Measurements from ENCODE around the gene ZDHHC4.

- TF ChIP-seq EP300 (IDR thresholded peaks at IDR 0.05; ENCODE audit: borderline replicate concordance in 1 of 2, low read depth in 1 of 2, low read length in 1 of 2): no peak
- no peak for TF ChIP-seq REST (IDR thresholded peaks at IDR 0.05; ENCODE audit: low read depth, low read length)
- TF ChIP-seq POLR2AphosphoS5 (IDR thresholded peaks at IDR 0.05; ENCODE audit: low read depth, low read length): no peak
- no peak for TF ChIP-seq SMC3 (IDR thresholded peaks at IDR 0.05; ENCODE audit: low read depth, low read length)
- no peak for TF ChIP-seq NFIC (IDR thresholded peaks at IDR 0.05; ENCODE audit: borderline replicate concordance)
- TF ChIP-seq CTCF (IDR thresholded peaks at IDR 0.05): no peak
- TF ChIP-seq EZH2phosphoT487 (IDR thresholded peaks at IDR 0.05; ENCODE audit: borderline replicate concordance, low read depth): no peak
- TF ChIP-seq GATA2 (CRISPR knock-in tag; IDR thresholded peaks at IDR 0.05): no peak
Measured at GRCh38 chr7:6631605-6632004, 54.4 kb downstream of the ZDHHC4 start.
